RKO (cell line): ENCODE data around the gene HSD11B2.
"Not testable (repeated sequence)": the region's sequence is repeated elsewhere in the genome, so short reads cannot be mapped to it uniquely, and the experiment has no call there.

Source experiments
- DNase-seq: peaks from one replicate; pipeline ENCODE4 v3.0.0-alpha.2; 2016; ENCODE audit warnings: low spot score

HSD11B2 gene

GRCh38 chr16:67415421-67415820 is 15.5 kb upstream of the HSD11B2 start:
- DNase-seq = not testable (repeated sequence)

- DNase-seq = peak; percentile 79
Measured at GRCh38 chr16:67415872-67416793, 14.8 kb upstream of the HSD11B2 start, which contains the start of gene ZDHHC1. Gene ZDHHC1, minus strand, starts transcription at chr16:67416477. Its CDS starts 8,702 bp downstream, at chr16:67407775.

GRCh38 chr16:67417333-67418061 is 13.4 kb upstream of the HSD11B2 start:
- no peak for DNase-seq

- DNase-seq = no peak
Measured at GRCh38 chr16:67419502-67419901, 11.4 kb upstream of the HSD11B2 start.

DNA sequence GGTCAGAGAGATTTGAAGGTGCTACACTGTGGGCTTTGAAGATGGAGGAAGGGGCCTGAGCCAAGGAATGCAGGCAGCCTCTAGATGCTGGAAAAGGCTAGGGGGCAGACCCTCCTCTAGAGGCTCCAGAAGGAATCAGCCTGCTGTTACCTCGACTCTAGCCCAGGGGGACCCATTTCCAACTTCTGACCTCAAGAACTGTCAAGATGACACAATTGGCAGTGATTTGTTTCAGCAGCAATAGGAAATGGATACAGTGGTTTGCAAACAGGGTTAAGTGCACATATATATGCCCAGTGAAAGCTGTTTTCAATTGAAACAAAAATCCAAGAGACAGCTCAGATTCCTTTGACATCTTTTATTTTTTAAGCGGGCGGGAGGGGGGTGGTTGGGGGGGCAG is 11.0 kb upstream of the HSD11B2 start:
- peak; percentile 28 for DNase-seq

DNA sequence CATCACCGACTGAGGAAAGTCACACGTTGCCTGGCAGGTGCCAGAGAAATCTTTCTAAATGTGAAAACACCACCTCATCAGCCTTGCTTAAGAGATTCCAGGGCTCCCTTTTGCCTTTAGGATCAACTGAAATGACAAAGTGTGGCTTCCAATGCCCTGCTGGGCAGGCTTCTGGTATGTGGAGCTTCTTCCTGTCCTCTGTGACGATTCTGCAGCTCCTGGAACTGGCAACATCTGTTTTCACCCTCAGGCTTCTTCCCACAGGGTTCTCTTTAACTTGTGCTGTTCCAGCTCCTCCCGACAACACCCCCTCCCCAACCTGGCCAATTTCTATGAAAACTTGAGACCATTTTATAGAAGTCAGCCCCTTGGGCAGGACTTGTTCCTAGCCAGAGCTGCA is 9.9 kb upstream of the HSD11B2 start:
- no peak for DNase-seq

DNA sequence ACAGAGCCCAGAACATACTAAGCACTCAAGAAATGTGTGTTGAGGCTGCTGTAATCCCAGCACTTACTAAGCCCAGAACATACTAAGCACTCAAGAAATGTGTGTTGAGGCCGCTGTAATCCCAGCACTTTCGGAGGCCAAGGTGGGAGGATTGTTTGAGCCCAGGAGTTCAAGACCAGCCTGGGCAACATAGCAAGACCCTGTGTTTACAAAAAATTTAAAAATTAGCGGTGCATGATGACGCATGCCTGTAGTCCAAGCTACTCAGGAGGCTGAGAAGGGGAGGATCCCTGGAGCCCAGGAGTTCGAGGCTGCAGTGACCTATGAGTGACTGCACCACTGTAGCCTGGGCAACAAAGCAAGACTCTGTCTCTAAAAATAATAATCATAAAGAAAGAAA is 7.9 kb upstream of the HSD11B2 start:
- DNase-seq = no peak

DNA sequence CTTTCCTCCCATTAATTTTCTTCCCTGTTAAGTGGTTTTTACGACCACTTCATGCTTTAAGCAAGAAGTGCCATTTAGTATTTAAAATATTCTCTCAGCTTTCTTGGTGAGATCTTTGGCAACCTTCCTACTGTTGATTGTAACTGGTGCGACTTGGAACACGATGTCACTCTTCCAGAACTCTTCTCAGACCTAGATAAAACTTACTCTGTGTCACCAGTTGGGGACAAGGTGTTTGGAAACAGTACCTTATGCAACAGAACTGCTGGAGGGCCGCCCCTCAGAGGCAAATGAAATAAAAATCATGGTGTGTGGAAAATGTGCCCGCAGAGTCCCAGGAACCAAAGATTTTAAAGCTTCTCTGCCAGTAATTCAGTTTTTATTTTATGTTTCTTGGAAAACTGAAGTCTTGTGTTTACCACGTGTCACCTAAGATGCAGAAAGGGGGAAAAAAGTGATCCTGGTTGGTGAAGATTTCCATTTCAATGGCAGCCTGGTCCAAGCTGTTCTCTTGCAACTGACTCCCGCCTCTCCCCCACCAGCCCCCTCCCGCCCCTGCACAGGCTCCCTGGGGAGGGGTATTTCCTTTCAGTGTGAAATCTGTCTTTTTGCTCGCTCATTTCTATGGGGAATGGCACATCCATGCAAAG is 7.2 kb upstream of the HSD11B2 start:
- no peak for DNase-seq

DNA sequence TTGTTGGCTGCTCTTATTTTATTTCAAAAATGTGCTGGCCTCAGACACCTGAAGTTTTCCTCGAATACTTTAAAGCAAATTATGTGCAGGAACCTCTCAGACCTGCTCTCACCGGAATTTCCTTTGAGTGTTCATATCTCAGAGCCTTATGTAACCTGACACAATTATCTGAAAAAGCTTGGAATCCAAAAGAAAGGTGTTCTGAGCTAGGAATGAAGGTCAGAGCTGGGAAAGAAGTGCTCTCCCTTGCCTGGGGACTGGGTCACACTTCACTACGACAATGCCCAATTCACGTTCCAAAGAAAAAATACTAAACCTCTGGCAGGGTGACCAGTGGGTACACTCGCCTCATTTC is 6.7 kb upstream of the HSD11B2 start:
- no peak for DNase-seq

DNA sequence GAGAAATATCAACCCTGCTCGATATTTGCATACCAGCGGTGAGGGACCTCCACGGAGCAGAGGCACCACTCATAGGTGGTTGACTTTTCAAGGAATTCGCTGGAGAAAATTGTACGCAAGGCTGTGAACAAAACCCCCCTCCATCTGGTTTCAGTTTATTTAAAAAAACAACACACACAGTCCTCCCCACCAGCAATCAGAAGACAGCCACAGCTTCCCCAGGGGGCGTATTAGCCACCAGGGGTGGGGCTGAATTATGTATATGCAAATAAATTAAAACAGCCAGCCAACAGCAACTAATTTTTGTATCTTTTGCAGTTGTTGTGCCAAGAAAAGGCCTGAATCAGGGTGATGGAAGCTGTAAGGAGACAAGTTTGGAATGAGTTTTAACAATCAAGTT is 5.9 kb upstream of the HSD11B2 start:
- DNase-seq = no peak

- no peak for DNase-seq
Measured at GRCh38 chr16:67425580-67425979, 5.3 kb upstream of the HSD11B2 start.

GRCh38 chr16:67426022-67426421 is 4.9 kb upstream of the HSD11B2 start:
- no peak for DNase-seq

DNA sequence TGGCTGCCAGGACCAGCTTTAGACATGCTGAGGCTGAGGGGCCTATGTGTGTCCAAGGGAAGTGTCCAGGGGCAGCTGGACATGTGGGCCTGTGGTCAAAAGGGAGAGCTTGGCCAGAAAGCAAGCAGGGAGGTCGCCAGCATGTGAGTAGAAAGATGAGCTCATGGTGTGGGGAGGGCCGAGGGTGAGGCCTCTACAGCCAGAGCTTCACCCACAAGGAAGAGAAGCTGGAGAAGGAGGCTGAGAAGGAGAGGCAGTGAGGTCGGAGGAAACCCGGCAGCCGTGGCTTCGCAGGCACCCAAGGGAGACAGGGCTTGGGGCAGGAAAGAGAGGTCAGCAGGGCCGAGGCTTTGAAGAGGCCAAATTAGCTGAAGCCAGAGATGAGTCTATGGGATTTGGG is 4.0 kb upstream of the HSD11B2 start:
- no peak for DNase-seq

- peak; percentile 56 for DNase-seq
Measured at GRCh38 chr16:67428146-67428731, 2.7 kb upstream of the HSD11B2 start.

DNA sequence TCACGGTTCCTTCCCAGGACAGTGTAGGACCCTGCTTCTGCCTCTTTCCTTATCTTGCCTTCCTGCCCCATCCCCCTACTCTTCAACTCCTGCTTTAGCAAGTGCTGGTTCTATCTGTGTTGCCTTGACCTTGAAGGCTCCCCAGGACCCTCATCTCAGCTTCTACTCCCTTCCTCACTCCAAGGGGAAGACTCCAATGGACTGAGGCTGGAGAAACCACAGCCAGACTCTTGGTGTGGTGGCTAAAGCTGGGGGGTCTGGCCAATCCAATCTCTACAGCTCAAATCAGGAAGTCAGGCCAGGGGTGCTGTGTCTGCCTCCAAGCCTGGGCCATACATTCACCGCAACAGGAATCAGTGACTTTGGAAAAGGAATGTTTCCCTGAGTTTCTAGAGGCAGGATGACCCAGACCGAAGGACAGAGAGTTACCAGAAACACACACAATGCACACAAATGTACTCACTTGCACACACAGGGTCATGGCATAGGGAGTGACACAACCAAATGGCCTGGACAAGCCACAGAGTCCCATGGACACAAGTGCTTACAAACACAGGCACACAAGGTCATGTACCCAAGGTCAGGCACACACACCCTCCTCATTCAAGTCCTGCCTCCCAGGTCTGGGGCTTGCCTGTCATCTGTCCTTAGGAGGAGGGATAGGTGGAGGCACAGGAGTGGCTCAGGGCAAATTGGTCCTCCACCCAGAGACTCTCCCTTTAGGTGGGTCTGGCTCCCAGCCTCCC is 1.7 kb upstream of the HSD11B2 start:
- no peak for DNase-seq

GRCh38 chr16:67429799-67430503 is 970 bp upstream of the HSD11B2 start:
- no peak for DNase-seq

- peak; percentile 42 for DNase-seq
Measured at GRCh38 chr16:67430504-67430976, 381 bp upstream of the HSD11B2 start.

GRCh38 chr16:67431775-67432505 is 1.0 kb downstream of the HSD11B2 start:
- DNase-seq = no peak

DNA sequence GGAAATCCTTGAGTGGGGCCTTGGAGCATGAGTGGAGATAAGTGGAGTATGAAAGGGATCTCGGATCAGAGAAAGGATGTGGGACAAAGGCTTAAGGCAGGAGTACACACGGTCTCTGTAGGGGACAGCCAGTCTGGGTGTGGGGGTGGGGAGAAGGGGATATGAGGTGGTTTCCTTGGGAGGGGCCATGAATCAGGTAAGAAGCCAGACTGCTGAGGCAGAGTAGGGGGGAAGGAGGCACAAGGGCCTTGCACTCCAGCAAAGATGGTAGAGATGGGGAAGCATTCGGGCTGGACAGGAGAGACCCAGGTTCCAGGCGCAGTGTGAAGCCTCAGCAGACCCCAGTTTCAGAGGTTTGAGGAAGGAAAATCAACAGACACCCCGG is 1.6 kb downstream of the HSD11B2 start:
- DNase-seq = no peak

- no peak for DNase-seq
Measured at GRCh38 chr16:67433131-67433719, 2.3 kb downstream of the HSD11B2 start.
